Stimulated activated CD4-positive, alpha-beta T cell treated with anti-CD3 and anti-CD28 coated beads, Interleukin-15, amount 100 ng/mL, for 48 hours (primary cell): ENCODE data around the gene PARP1.
"Not testable (repeated sequence)": the region's sequence is repeated elsewhere in the genome, so short reads cannot be mapped to it uniquely, and the experiment has no call there.

ENCODE experiments used
- DNase-seq, 2 donors: peaks; one replicate each; pipeline ENCODE4 v3.0.0-alpha.2; 2020; ENCODE audit warnings: low read depth in 2 of 2

PARP1 gene

DNA sequence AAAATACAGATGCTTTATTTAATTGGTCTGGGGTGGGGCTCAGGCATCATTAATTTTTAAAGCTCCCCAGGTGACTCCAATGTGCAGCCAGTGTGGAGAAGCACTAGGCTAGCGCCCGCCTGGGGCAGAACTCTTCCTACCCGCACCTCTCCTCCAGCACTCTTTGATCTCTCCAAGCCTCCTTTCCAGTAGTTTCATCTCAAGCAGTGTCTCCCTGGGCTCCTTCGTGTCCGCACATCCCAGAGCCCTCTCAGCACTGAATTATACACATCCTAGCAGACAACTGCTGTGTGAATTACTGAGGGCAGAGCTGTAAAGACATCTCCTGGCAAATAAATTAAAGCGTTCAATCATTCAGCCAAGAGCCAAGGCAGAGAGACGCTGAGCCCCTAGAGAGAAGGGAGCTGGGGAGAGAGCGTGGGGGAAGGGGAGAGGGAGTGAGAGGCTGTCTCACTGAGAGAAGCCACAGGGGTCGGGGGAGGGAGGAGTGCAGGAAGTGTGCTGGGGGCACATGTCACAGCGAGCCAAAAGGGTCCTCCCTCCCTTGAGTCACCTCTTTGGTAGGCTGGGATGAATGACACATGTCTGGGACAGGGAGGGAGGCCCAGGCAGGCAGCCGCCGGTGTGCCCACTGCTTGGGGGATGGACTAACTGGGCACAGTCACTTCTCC, 21.0 kb upstream of the PARP1 start:
- DNase-seq, result no peak

- DNase-seq, result no peak
Measured at GRCh38 chr1:226428348-226428747, 20.5 kb upstream of the PARP1 start.

GRCh38 chr1:226427131-226427530, 19.2 kb upstream of the PARP1 start:
- no peak for DNase-seq

DNA sequence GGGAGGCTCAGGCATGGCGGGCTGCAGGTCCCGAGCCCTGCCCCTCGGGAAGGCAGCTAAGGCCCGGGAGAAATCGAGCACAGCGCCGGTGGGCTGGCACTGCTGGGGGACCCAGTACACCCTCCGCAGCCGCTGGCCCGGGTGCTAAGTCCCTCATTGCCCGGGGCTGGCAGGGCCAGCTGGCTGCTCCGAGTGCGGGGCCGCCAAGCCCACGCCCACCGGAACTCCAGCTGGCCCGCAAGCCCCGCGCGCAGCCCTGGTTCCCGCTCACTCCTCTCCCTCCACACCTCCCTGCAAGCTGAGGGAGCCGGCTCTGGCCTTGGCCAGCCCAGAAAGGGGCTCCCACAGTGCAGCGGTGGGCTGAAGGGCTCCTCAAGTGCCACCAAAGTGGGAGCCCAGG, 18.5 kb upstream of the PARP1 start:
- DNase-seq, result not testable (repeated sequence)

DNA sequence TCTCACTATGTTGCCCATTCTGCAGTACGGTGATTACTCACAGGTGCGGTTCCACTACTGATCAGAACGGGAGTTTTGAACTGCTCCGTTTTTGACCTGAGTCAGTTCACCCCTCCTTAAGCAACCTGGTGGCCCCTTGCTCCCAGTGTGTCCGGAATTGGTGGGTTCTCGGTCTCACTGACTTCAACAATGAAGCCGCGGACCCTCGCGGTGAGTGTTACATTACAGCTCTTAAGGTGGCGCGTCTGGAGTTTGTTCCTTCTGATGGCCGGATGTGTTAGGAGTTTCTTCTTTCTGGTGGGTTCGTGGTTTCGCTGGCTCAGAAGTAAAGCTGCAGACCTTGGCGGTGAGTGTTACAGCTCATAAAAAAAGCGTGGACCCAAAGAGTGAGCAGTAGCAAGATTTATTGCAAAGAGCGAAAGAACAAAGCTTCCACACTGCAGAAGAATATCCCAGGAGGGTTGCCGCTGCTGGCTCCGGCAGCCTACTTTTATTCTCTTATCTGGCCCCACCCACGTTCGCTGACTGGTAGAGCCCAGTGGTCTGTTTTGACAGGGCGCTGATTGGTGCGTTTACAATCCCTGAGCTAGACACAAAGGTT, 17.6 kb upstream of the PARP1 start:
- peak in 1 of 2 donors; percentile 26 for DNase-seq

GRCh38 chr1:226425004-226425378, 17.1 kb upstream of the PARP1 start:
- DNase-seq, result no peak

DNA sequence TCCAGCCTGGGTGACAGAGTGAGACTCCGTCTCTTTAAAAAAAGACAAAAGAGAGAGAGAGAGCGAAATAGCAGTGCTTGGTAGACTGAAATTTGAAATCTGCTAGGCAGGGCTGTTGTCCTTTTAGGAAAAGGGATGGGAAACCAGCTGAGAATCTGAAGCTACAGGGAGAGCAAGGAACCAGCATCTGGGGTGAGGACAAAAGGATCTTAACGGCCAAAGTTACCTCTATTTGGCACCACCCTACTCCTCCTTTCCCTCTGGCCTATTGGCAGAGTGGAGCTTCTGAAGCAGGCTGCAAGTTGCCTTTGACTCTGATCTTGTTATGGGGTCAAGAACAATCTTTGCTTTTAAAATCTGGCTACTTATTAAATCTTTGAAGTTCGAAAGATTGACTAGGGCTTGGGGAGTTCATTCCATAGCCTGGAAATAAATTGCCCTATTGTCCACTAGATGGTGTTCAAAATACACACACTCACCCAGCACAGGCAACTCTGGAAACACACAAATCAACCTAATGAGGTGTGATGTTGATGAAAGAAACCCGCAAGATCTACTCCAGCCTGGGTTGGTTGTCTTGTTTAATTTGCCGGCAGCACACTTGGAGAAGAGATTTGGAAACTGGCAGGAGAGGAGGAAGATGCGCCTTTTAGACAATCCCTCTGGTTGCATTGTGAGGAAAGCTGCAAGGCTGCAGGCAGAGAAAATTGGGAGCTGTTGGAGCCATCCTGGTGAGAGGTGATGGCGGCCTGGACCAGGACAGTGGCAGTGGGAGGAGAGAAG, 16.5 kb upstream of the PARP1 start:
- DNase-seq, result no peak

- DNase-seq, result no peak
Measured at GRCh38 chr1:226422478-226422877, 14.6 kb upstream of the PARP1 start.

GRCh38 chr1:226420897-226421296, 13.0 kb upstream of the PARP1 start:
- DNase-seq, result no peak

DNA sequence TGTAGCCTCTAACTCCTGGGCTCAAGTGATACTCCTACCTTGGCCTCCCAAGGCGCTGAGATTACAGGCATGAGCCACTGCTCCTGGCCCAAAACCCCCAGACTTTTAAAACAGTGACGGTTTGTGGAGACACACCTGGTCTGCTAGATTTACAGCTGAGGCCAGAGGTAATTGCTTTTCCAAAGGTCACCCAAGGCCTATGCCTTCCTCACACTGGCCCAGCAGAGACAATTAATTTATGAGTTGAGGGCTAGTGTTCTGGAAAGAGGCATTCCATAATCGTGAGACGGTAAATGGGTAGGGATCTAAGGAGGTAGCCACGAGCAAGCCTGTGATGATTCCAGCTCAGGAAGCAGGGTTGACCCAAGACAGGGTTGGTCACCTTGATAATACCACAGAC, 12.4 kb upstream of the PARP1 start:
- no peak for DNase-seq

- no peak for DNase-seq
Measured at GRCh38 chr1:226419284-226420029, 11.6 kb upstream of the PARP1 start.

GRCh38 chr1:226417830-226418546, 10.1 kb upstream of the PARP1 start:
- no peak for DNase-seq

- no peak for DNase-seq
Measured at GRCh38 chr1:226417350-226417749, 9.5 kb upstream of the PARP1 start.

- DNase-seq, result no peak
Measured at GRCh38 chr1:226414098-226414698, 6.3 kb upstream of the PARP1 start.

DNA sequence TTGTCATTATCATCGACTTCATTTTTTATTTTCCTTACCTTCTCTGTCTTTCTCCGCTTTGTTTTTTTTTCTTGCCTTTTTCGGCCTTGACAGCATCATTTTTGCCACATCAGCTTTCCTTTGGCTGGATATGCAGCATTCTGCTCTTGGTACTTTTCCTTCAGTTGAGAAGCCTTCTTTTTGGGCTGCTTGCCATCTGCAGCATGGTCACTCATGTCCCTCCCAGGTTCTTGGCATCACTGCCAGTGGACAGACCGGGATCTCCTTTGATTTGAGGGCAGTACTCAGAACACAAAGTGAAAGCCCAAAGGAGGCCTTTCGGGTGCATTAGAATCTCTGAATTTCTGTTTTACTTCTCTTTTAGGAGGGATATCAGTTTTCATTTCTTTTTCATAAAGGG, 3.7 kb upstream of the PARP1 start:
- no peak for DNase-seq

DNA sequence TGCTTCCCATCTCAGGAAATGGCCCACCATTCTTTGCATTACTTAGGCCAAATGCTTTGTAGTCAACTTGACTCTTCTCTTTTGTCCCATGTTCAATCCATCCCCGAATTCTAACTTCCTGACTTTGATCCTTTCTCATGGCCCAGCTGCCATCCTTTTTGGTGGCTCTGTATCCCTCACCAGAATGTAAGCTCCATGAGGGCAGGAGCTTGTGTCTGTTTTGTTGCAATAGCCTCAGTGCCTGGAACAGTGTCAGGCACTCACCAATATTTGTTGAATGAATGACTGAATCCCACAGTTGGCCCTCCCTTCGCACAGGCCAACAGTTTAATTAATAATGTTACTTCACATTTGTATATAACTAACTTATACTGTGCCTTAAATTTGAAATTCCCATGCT, 3.1 kb upstream of the PARP1 start:
- DNase-seq, result no peak

- DNase-seq, result no peak
Measured at GRCh38 chr1:226409392-226409791, 1.5 kb upstream of the PARP1 start.

GRCh38 chr1:226408285-226409184, 642 bp upstream of the PARP1 start:
- DNase-seq, result no peak

GRCh38 chr1:226407199-226407496, 745 bp downstream of the PARP1 start:
- DNase-seq, result no peak

DNA sequence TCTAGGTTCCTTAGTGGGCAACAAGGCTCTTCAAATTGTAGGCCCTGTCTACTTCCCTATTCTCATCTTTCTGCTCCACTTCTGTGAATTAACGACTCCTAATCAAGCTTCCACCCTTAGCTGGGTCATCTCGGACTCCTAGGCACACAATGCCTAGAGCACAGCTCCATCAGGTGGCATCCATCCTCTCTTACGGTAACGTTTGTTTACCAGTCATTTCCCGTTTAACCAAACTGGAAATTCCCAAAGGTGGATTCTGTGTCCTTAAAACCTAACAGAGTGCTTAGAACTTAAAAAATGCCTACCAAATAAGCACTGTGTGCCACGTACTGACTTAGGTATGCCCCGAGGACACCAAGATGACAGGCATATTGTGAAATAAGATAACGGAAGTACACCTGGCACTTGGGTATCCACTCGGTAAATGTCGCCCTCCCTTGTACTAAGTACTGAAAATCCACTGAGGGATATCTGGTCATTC, 1.5 kb downstream of the PARP1 start:
- DNase-seq, result no peak
